Activated naive CD4-positive, alpha-beta T cell treated with Interleukin-2 at 50 U/mL for 16 hours (primary cell): ENCODE results near the gene NIPAL4.
"Not testable (repeated sequence)": the region's sequence is repeated elsewhere in the genome, so short reads cannot be mapped to it uniquely, and the experiment has no call there.

Experiments used
- DNase-seq: peaks from one replicate; pipeline ENCODE4 v3.0.0-alpha.2; 2020

NIPAL4 gene

GRCh38 chr5:157463621-157464518, 3.9 kb downstream of the NIPAL4 start:
- DNase-seq = no peak

GRCh38 chr5:157464519-157465171, 4.6 kb downstream of the NIPAL4 start:
- peak; percentile 74 for DNase-seq

- DNase-seq = no peak
These were observed 8.4 kb downstream of the NIPAL4 start for GRCh38 chr5:157468293-157468965.

GRCh38 chr5:157469073-157469472, 9.1 kb downstream of the NIPAL4 start:
- DNase-seq = no peak

GRCh38 chr5:157469687-157470086, 9.7 kb downstream of the NIPAL4 start:
- DNase-seq = no peak

DNA sequence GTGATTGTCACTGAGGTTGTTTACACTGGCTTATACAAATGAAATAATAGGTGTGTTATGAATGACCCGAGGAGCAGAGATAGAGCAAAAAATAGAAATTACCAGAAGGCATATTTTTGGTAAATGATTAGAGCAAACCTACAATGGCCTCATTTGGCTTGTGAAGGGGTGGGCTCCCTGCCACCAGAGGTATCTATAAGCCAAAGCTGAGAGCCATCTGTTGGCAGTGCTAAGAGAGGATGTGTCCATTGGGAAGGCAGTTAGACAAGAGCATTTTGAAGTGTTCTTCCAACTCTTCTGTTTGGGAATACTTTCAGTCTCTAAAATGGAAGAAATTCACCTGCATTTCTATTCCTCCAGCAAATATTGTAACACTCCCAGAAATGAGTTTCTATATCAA, 10.6 kb downstream of the NIPAL4 start:
- no peak for DNase-seq

DNA sequence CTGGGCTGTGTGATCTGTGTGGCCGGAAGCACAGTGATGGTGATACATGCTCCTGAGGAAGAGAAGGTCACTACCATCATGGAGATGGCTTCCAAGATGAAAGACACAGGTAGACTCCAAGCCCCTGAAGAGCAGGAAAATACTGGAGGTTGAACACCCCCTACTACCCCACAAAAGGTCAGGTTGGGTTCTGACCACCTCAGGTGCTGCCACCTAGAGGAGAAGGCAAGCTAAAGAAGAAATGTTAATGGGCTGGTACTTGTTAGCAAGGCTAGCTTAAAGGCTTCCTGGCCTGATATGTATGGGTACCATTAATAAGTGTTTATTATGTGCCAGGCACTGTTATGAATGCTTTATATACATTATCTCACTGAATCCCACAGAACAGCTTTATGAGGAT, 11.7 kb downstream of the NIPAL4 start:
- DNase-seq = peak; percentile 18

- DNase-seq = no peak
These were observed 13.6 kb downstream of the NIPAL4 start for GRCh38 chr5:157473383-157474320.

DNA sequence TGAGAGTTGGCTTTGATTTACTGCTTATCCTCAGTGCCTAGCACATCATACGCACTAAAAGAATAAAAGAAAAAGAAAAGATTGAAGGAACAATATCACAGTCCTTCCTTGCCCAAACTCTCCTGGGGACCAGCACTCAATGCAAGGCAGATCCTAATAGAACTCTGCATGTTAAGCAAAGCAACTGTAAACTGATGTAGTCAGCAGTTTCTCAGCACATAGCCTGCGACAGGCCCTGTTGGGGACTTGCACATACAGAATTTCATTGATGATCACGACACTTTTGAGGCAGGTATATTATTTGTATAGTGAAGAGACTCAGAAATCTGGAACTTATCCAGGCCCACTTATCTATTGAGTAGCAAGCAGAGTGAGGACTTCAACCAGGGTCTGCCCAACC, 15.4 kb downstream of the NIPAL4 start:
- no peak for DNase-seq

DNA sequence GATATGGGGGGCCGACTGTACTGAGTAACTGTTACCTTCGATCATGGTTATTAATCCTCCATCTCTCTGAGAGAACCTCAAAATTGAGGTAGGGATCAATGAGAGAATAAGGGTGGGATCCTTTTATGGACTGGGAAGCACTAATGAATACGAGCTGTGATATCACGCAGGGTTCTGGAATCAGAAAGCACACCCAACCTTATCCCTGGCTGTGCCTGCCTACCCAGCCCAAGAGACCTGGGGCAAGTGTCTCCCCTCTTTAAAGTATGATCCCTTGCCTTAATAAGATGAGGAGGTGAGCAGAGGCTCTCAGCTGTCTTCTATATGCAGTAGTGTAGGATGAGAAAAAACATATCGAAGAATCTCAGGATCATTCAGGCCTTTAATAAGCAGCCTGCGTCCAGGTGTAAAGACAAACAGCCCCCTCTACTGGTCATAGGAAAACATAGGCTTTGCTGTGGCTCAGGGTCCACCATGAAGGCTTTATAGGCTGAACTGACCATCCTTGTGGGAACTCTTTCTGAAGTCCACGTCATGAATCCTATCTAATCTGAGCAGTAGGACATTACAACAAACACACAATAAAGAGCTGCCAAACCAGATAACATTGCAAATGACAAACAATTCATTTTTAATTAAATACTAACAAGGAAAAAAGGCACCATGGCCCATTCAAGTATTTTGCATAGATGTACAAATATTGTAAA, 16.8 kb downstream of the NIPAL4 start:
- DNase-seq = peak; percentile 25

DNA sequence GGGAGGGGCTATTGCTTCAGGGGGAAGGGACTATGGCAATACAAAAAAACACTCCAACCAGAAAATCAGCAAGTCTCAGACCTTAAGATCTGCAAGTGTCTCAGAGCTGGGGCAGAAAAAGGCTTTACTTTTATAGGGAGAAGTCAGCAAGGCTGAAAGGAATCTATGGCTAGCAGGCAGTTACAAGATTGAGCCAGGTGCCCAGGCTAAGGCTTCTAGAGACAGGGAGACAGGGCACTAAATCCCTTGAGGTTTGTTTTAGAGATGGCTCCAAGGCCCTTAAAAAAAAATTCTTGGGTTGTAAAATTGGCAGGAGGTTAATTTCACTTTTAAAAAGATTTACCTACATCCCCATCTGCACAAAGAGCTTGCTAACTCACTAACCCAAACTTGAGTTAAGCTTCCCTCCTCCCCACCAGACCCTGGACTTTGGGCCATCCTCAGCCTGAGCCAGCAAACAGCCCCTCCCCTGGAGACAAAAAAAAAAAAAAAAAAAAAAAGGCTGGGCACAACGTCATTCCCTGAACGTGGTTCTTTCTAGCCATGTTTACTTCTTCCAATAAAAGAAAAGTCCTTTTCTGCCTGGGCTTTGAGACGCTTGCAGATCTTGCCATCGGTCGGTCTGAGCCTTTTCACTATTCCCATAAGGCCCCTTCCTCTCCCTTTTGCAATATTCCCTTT, 17.9 kb downstream of the NIPAL4 start:
- no peak for DNase-seq

DNA sequence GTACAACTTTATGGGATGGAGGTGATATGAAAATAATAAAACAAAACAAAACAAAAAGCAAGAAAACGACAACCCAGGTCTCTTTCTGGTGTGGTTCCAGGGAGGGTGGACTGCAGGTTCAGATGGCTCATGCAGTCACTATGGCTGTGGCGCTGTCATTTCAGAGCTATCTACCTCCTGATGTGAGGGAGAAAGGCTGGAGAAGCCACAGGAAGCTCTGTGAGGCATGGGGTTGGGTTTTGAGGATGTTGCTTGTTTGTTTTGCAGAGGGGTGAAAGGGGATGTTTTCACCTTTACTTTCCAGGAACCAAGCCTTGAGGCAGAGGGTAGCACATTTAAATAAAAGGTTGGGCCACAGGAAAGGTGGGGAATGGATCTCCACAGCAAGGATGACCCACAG, 18.7 kb downstream of the NIPAL4 start:
- DNase-seq = no peak

DNA sequence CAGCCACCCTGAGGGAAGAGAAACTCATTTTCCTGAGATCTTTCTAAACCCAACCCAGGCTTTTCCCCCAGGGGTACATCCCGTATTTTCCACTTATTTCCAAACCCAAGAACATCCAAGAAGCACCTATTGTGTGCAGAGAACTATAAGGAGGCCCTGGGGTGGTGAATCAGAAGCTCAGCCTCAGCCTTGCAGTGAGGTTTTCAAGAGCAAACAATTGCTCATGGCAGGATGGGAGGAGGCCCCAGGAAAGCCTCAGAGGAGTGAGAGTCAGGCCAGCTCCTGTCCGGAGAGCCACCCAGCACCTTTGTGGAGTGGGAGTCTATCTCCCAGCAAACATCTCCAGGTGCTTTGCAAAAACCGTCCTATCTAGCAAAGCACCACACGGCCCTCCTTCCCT, 19.2 kb downstream of the NIPAL4 start:
- no peak for DNase-seq

- DNase-seq = no peak
These were observed 19.8 kb downstream of the NIPAL4 start for GRCh38 chr5:157479612-157480510.

GRCh38 chr5:157481265-157481664, 21.3 kb downstream of the NIPAL4 start:
- DNase-seq = no peak

DNA sequence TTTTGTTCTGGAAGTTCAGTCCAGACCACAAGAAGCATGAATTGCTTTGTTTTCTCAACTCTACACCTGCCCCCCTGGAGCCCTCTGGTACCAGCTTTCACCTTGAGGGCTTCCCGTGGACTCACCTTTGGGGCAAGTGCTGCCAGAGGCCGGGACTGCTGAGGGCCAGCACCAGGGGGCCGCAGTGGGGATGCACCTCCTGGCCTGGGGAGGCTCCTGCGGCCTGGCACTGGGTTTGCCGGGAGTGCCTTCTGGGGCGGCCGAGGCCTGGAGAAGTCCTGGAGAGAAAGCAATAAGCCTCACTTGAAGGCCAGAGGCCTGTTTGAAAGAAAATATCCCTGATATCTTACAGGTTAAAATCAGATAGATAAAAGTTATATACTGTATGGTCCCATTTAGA, 21.7 kb downstream of the NIPAL4 start:
- no peak for DNase-seq

DNA sequence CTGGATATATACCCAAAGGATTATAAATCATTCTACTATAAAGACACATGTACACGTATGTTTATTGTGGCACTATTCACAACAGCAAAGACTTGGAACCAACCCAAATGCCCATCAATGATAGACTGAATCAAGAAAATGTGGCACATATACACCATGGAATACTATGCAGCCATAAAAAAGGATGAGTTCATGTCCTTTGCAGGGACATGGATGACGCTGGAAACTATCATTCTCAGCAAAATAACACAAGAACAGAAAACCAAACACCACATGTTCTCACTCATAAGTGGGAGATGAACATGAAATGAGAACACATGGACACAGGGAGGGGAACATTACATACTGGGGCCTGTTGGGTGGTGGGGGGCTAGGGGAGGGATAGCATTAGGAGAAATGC, 22.7 kb downstream of the NIPAL4 start:
- DNase-seq = not testable (repeated sequence)

DNA sequence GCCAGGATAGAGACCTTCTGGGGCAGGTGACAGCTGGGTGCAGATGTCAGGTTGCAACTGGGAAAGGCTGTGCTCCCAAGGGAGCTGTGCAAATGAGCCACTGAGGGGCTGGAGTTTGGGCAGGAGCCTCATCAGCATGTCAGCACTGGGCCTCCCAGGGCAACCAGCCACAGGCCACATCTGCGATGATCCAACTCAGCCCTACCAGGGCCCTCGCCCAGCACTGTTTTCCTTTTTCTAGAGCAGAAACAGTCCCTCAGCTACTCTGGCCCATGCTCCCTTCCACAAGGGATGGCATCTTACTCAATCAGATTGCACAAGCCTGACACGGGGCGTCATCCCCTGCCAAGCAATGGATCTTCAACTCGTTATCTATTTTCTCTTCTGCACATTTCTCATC, 24.8 kb downstream of the NIPAL4 start:
- no peak for DNase-seq

GRCh38 chr5:157485340-157485739, 25.3 kb downstream of the NIPAL4 start:
- DNase-seq = no peak

DNA sequence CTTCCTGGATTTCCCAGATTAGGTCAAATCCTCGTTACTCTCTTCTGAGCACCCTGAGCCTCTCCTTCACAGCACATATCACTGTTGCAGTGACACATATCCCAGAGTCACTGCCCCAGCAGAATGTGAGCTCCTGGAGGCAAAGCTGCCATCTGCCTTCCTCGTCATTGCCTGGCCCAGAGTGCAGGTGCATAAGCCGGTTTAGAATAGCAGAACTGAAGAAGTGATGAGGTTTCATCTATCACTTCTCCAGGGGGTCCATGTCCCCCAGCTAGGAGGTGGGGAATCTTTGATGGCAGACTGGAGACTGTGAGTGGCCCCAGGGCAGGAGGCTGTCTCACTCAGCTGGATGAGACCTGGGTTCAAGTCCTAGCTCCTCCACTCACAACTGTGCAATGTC, 25.8 kb downstream of the NIPAL4 start:
- no peak for DNase-seq
